Endothelial cell of hepatic sinusoid (primary cell): ENCODE results near the gene NINJ2.

Source experiments
- in situ Hi-C: cut with HindIII; loops from 2 replicates; pipeline ENCODE4 v1.10.0; 2017; ENCODE audit warnings: low sequenced_read_pairs

NINJ2 gene

DNA sequence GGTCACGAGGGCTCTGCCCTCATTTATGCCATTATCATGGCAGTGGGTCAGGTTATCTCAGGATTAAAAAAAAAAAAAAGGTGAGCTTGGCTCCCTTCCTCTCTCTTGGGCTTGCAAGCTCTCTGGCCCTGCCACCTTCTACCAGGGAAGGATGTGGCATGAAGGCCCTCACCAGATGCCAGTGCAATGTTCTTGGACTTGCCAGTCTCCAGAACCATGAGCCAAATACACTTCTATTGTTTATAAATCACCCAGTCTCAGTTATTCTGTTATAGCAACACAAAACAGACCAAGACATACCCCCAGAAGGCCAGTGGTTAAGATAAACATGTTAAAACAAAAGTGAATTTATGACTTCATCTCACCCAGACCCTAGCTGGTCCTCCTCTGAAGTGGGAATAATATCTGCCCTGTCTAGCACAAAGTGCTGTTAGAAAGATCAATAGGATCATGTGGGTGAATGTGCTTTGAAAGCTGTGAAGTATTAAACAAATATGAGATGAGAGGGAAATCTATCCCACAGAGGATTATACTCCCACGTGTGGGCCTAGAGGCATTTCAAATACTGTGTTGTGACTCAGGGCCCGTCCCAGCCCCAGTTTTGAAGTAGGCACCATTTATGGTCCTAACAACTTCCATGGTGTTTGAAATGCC lies 88.6 kb downstream of the NINJ2 start:
- in situ Hi-C loops: no loop called here

DNA sequence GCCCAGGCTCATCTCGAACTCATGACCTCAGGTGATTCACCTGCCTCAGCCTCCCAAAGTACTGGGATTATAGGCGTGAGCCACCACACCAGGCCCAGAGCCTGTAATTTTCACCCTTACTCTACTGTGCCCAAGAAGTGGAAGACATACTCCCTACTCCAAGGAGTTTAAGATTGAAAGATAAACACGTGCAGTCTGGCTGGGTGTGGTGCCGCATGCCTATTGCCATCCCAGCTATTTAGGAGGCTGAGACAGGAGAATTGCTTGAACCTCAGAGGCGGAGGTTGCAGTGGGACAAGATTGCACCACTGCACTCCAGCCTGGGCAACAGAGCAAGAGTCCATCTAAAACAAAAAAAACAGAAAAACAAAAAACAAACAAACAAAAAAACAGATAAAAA lies 90.0 kb downstream of the NINJ2 start:
- in situ Hi-C loops: no loop called here

DNA sequence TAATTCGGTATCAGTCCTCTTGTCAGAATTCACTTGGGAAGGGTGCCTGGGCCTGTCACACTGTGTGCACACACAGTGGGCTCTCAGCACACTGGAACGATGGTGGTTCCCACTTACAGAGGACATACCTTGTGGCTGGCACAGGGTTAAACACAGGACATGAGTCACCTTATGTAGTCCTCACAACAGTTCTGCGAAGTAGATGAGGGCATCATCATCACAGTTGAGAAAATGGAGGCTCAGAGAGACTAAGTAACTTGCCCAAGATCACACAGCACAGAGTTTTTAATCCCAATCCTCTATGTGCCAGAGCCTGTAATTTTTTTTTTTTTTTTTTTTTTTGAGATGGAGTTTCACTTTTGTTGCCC lies 90.7 kb downstream of the NINJ2 start:
- in situ Hi-C loops: no loop called here

DNA sequence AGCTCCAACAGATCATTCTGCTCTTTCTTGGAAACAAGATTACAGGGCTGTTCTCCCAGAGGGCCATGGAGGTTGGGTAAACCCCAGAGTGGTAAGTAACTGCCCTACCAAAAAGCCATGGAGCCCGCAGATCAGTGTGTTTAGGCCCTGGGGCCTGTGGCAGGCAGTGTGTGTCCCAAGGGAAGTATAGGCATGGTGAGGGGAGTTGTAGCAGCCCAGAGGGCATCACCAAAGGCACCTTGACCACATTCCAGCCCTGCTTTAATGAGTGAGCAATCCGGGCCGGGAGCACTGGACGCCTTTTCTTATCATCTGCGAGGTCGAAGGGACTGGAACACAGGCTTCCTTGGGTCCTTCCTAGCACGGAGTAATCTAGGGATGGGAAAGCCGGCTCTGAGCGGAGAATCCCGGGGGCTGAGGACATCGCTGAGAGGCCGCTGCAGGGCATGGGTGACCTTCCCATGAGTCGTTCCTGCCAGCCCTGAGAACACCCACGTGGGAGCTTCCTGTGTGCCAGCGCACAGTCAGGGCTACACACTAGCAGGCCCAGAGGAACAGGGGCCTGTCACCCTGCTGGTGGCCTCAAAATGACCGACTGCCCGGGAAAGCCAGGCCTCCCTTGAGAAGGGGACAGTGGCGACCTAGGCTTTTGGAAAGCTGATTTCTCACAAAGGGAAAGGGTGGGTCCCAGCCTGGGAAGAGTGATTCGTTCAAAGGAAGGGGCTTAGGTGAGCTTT lies 91.3 kb downstream of the NINJ2 start:
- in situ Hi-C loops: no loop called here

DNA sequence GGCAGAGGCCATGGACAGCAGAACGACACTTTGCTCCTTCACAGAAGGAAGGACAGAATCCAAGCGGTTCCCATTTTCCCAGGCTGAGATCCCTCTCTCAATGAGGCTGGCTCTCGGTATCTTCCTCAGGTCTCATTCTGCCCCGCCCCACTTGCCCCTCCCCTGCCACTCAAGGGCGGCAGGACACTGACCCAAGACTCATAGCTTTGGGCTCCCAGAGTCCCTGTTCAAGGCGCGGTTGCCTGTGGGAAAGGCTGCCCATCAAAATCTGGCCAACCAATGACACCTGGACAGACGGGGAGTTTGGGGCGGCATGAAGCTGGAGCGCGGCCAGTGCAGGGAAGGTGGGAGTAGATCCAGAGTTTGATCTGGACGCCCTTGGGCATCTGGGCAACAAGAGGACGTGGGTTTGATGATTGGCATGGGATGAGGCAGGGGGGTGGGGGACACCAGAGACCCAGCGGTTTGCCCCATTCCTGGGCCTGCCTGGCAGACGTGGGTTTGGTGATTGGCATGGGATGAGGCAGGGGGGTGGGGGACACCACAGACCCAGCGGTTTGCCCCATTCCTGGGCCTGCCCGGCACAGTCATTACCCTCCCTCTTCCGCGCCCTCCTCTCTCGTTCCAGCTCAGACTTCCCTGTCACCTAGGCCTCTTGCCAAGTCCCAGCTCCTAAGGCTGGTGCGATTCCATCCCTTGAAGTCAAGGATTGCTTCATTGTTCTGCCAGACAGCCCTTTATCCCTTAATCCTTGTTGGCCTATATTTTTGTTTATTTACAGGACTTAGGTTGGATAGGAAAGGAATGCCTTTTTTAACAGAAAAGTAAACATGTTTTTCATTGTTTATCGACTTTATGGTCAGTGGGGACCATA lies 92.1 kb downstream of the NINJ2 start:
- in situ Hi-C loops: no loop called here

DNA sequence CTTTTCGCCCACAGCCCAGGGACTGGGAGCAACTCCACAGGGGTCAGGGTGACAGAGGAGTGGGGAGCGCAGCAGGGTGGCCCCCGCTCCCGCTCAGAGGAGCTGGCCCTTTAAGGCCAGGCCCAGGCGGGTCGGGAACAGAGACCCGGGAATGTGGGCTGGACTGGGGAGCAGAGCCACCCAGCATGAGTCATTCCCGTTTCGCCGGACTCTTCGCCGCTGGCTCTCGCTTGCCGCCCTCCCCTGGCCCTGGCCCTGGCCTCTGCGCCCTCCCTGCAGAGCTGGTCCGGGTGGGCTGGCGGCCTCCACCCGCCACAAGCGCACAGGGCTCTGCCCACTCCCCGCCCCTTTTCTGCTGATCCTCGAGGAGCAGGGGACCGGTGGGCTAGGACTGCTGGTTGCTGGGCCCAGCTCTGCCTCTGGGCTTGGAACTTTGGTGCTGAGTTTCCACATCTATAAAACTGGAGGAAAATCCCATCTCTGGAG lies 92.8 kb downstream of the NINJ2 start:
- in situ Hi-C loops: no loop called here

DNA sequence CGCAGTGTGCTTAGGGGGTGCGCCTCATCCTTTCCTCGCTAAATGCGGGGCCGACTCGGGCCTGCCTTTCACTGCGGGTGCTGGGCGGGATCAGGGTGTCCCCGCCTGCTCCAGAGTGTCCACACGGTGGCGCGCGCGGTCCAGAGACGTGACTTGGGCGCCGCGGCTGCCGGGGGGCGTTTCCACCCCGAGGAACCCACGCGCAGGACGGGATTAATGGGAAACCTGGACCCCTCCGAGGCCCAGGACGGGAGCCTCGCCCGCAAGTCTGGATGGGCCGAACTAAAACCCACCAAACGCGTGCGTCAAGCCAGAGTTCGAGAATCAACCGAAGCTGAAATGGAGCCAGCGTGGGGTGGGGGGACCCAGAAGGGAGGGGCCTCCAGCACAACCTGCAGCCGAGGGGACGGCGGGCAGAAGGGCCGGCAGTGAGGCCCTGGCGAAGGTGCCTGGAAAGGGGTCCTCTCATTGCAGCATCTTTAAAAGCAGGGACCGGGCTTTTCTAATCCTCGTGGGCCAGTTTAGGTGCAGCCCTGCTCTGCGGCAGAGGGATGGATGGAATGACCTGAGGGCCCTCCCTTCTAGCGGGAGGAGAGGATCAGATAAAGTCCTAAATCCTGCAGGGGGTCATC lies 93.3 kb downstream of the NINJ2 start:
- in situ Hi-C loops: loop anchor here (5.0 kb wide), 2 partner anchors 47 to 247 kb away; no protein-coding TSS in a partner anchor

DNA sequence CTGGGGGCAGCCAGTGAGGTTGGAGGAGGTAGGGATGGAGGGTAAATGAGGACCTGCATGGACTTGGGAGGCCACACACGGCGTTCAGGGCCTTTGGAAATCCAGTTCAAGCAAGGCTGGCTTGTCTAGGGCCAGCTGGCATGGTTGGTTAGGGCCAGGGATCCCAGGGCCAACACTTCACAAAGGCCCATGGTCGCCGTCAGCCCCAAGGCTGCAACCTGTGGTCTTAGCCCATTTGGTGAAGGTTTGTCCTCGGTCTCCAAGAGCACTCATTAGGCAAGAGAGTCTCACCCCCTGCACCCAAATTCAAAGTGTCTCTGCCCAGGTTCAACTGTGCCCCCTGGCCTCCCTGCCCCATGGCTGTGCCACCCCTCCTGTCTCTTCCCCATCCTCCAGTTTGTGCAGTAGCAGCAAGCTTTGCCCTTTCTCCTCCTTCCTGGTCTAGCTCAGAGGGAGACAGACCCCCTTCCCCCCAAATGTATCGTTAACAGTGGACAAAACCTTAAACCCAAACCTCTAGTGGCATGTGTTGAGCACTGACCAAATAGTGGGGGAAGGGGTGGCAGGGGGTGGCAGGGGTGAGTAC lies 94.1 kb downstream of the NINJ2 start:
- in situ Hi-C loops: loop anchor here (5.0 kb wide), 2 partner anchors 48 to 248 kb away; no protein-coding TSS in a partner anchor

DNA sequence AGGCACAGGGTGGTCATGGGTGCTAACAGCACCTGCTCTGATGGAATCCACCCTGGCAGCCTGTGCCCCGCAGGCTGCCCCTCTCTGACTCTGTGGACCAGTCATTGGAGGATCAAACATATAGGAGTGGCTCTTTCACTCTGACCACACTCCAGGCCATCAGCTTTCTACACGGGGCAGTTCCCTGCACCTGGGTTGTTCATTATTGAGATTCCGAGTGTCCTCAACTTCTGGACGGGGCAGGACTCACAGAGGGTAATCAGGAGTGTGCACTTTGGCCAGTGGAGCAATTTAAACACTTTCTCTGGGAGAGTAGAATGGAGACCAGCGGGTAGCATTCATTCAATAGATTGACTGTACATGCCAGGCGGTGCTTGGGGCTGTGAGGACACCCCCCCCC lies 94.8 kb downstream of the NINJ2 start:
- in situ Hi-C loops: loop anchor here (5.0 kb wide), 2 partner anchors 49 to 249 kb away; no protein-coding TSS in a partner anchor

DNA sequence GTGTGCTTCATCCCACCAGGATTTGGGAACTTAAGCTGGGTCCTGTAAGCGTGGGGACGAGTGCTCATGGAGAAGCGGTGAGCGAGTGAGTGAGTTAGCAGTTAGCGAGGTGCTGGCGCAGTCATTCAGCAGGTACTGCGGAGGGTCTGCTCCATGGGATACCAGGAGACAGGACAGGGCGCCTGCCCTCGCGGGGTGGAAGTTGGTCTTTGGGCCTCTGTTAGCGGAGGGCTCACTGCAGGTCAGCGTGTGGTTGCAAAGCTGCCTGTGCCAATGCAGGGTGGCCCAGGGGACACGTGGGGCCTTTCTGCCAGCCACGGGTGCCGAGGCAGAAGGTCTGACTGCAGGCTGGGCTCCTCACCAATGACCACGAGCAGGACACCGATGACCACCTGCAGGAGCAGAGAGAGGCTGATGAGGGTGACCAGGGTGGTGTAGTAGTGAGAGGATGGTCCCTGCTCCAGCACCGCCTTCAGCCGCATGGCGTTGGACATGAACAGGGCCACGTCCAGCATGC lies 97.6 kb downstream of the NINJ2 start:
- in situ Hi-C loops: loop anchor here (5.0 kb wide), 2 partner anchors 52 to 252 kb away; no protein-coding TSS in a partner anchor

DNA sequence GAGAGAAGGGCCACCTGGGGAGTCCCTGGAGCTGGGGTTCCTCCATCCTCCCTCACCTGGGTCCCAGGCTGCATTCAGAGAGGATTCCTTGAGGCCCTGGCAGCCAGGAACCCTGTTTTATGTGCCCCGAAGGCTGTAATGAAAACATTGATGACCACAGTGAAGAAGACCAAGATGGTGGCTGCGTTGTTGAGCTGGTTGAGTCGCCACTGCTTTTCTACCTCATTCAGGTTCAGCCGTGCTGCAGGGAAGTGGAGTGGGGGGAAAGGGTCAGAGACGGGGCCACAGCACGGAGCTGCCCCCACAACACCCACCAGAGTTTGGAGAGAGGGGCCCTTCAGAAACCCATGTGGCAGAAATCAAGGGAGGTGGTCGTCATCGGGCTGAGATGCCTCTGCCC lies 98.1 kb downstream of the NINJ2 start:
- in situ Hi-C loops: loop anchor here (5.0 kb wide), 2 partner anchors 52 to 252 kb away; no protein-coding TSS in a partner anchor

DNA sequence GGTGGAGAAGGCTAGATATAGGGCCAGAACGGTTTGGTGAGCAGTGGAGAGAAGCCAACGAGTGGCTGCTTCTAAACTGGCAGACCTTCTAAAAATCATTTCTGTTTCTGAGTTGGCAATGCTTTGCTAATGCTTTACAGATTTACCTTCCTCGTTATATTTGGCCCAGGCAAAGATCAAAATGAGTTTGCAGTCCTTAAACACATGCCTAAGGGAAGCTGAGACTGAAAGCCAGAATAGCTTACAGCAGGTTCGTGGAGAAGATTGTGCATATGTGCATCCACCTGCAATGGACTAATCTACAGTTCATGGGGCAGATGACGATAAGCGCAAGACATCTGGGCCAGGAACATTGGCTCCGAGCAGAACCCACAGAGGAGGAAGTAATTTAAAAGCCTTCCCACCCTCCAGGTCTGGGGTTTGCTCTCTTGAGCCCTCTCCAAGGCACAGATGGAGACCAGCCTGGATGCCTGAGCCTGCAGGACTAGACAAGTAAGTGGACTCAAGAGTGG lies 99.4 kb downstream of the NINJ2 start:
- in situ Hi-C loops: no loop called here

DNA sequence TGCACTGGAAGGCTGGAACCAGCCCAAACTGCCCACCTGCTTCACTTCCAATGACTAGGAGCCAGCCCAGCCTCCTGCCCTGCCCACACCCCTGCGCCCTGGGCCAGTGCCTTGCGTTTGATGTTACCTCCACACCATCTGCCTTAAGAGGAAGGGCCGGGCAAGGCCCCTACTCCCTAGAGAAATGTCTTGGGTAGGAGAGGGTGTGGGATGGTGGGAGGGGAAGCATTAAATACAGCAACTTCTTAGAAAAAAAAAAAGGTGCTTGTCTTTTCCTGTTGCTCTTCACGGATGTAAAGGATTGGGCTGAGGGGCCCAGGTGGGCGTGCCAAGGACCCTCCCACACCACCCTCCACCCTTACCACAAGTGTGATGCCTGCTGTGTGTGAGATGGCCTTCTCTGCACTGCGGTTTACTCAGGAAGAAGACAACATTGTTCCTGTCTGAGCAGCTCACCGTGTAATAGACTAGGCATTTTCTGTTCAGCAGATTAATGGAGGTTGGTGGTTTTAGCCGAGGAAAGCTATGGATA lies 99.9 kb downstream of the NINJ2 start:
- in situ Hi-C loops: no loop called here

DNA sequence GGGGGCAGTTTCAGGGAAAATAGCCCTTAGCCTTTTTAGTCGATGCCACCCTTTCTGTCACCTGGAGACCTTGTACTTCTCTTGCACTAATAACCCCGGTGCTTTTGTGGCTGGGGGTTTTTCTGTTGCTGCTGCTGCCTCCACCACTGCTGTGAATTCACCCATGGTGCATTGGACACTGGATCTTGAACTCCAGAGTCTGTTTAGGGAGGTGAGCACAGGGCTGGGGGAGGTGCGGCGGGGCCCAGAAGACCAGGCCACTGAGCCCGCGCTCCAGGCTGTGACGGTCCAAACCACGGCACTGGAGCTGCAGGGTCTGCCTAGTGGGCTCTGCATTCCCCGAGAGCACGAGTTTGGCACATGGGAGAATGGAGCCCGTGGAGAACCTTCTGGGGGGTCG lies 100.6 kb downstream of the NINJ2 start:
- in situ Hi-C loops: no loop called here

DNA sequence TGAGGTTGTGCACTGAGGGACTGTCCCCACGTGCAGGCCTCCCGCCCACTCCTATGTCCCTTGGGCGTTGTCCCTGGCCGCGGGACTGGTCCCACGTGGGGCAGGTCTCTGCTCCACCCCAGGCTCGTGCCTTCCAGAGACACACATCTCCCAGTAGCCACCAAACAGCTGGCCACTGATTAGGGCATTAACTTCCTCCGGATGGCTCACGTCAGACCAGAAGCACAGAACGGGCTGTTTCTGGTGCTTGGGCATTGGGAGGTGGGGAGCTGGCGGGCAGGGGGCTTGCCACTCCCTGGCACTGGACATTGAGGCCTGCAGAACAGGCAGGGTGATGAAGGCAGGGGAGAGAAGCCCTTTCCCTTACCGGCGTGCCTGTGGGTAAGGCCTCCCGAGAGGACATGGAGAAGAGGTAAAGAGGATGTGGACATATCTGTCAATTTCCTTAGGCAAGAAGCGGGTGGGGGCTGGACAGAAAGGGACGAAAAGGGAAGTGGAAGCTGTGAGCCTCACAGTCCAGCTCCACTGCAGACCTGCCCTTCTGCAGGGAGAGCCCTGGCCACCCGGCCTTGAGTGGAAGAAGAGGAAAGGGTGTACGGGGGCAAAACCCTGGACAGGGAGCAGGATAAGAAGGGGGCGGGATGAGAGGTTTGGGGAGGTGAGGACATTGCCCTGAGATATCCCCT lies 101.2 kb downstream of the NINJ2 start:
- in situ Hi-C loops: no loop called here

DNA sequence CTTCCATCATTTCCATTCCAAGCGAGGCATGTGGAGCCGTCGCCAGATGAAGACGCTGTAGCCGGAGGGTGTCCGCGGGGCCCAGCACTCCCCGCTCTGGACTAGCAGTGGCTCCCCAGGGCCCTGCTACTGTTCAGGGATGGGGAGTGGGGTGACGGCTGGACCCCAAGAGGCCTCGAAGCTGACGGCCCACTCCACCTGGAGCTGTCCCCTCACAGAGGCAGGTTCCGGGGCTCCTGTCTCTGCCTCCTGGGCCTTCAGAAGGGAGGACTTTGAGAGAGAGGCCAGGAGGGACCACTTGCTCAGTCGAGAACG lies 101.9 kb downstream of the NINJ2 start:
- in situ Hi-C loops: no loop called here

DNA sequence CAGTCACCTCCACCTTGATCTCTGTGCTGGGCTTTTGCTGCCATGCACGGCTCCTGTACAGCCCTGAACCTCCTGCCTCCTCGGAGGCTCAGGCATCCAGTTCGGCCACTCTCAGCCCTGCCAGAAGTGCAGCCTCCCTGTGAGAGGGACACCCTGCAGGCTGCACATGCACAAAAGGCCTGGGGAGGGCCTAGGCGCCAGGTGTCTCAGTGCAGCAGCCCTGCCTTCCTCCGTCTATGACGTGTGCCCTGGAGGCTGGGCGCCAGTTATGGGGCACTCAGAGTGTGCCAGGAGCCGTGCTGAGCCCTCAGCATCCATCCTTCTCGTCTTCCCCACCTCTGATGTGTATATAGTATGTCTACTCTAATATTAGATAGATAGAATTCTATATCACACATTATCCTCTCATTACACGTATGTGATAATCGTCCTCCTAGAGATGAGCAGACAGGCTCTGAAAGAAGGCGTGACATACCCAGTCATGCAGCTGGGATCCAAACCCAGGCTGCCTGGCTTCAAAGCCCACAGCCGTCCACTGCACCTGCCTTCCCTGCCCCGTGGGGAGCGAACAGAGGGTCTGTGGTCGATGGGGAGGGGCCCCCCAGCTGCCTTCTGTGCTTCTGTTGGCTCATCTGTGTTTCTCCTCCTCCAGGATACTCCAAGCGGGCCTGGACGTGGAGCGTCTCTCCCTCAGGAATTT lies 102.4 kb downstream of the NINJ2 start:
- in situ Hi-C loops: no loop called here

DNA sequence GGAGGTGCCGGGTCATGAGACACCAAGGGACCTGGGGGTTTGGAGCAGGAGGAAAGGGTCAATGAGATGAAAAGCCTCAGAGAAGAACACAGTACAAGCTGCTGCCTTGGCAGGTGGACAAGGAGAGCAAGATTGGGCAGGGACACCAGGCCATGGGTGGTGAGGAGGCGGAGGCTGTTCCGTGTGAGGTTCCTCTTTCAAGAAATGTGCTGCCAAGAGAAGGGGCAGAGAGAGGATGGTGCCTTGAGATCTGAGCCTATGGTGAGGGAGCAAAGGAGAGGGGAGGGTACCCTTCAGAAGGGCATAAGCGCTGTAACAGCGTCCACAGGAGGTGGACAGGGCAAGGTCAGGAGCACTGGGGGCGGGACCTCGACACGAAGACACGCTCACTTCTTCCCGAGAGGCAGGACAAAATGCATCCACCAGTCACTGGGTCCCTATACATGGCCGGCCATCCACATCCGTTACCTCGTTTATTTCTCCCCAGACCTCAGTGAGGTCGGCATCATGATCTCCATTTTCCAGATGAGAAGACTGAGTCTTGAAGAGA lies 103.3 kb downstream of the NINJ2 start:
- in situ Hi-C loops: no loop called here
